ENCODE measurements around the gene GALNT18. TPM values are rescaled to one million over a fixed set of nuclear protein-coding genes. Genes with fewer than 3 reads are reported as not detected.
"Not testable (repeated sequence)": the region's sequence is repeated elsewhere in the genome, so short reads cannot be mapped to it uniquely, and the experiment has no call there.

The GALNT18 gene
- total RNA-seq, 1 donor from 2014 or later: 240 TPM

DNA sequence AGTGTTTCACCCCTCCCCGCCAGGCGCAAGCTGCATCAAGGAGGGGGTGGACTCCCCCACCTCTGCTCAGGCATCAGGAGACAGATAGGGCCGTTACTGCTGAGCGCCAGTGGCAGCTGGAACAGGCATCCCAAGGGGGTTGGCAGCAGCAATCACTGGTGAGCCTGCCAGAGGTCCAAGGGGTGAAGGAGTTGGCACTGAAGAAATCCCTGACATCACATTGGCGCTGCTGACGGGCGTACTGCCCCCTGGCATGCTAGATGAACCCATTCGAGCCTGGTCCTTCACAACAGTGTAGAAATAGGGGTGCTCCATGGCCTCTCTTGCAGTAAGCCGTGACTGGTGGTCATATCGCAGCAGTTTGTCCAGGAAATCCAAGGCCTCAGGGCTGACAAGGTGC lies 270.0 kb downstream of the GALNT18 start:
- not testable (repeated sequence) for DNase-seq (ENCODE audit: low read depth in 2 of 2)

DNA sequence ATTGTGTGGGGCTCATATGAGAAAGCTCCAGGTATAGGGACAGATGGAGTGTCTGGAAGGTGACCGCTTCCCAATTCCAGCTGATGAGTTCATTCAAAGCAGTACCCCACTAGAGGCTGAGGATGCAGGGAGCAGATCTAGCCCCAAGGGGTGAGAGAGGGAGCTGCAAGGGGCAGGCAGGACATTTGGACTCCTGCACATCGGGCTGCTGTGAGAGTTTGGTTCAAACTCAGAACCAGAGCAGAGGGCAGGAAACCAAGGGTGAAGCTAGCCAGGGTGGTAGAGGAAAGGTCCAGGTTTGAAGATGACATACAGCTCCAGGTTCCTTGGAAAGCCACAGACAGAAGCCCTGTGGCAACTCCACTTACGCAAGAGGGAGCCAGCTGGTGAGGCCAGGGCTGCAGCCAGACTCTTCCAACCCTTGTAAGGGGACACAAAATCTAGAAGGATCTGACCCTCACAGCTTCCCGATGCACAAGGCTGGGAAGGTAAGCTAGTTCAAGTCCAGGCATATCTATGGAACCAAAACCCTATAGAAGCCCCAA lies 270.7 kb downstream of the GALNT18 start:
- DNase-seq (ENCODE audit: low read depth in 2 of 2): no peak

DNA sequence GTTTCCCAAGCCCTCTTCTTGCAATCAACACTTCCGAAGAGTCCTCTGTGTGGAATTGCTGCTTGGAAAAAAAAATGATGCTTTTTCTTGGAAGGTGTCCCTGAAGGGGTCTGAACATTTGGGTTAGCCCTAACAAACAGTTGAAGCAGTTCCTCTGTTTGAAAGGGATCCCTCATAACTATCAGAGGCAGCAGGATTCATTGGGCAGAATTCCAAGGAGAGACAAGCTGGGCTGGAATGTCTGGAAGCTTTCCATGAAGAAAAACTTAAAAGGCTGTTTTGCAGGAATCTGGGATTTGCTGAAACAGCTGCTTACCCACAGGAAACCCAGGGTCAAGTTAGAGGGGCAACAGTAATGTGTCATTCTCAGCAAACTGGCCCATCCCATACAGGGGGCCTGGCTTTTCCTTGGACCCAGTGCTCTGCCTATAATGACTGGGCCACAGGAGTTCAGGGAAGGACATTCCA lies 271.9 kb downstream of the GALNT18 start:
- peak; percentile 13 to 91 for DNase-seq (ENCODE audit: low read depth in 2 of 2)

DNA sequence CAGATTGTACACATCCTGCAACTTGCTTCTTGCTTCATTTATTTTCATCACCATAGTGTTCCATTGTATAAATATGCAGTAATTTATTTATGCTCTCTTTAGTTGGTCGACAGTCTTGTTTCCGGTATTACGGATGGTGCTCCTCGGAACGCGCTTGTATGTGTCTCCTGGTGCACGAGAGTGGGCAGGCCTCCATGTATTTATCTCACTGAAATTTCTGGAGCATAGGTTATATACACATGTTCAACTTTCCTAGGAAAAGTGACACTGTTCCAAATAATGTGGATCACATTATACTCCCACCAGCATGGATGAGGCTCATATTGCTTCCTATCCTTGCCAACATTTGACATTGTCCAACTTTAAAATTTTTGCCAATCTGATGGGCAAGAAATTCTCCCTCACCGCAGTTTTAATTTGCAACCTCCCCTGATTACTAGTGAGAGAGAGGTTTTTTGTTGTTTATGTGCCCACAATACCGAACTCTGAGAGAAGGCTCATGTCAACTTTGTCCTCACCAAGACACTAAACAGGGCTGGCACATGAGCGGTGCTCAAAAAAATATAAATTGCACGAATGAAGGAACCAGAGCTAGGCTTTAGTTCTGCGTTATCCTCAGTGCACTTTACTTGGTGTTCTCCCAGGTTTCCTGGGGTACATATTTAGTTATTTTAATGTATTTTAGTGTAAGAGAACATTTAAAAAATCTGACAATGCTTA lies 272.5 kb downstream of the GALNT18 start:
- peak; percentile 17 to 75 for DNase-seq (ENCODE audit: low read depth in 2 of 2)

DNA sequence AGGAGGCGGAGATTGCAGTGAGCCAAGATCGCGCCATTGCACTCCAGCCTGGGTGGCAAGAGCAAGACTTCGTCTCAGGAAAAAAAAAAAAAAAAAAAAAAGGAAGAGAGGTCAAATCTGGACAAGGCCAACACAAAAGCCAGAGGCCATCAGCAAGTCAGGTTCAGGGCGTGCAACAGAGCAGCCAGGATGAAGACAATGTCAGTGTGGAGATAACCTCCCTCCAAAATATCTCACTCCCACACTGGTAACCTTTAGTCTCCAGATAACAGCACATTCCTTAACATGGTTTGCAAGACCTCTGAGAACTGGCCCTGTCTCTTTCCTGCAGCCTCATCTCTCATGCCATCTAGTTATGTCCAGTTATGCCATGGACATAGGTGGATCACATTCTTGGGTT lies 273.5 kb downstream of the GALNT18 start:
- DNase-seq (ENCODE audit: low read depth in 2 of 2): no peak

DNA sequence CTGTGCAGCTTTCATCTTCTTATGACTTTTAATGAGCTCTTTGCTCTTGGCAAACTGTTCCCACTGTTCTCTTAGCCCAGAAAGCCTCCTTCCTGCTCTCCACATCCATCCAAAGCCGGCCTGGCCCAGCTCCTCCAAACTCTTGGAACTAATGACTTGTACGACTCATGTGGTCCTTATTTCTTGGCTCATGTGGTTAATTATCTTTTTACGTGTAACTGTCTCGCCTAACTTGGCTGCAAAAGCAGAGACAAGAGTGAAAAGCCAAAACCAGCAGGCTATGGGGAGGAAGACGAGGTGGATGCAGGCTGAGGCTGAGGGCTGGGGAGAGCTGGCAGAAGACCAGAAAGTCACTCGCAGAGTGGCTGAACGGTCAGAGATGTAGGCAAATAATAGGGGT lies 274.2 kb downstream of the GALNT18 start:
- no peak for DNase-seq (ENCODE audit: low read depth in 2 of 2)

- DNase-seq (ENCODE audit: low read depth in 2 of 2): no peak
Measured at GRCh38 chr11:11346303-11346702, 275.5 kb downstream of the GALNT18 start.

DNA sequence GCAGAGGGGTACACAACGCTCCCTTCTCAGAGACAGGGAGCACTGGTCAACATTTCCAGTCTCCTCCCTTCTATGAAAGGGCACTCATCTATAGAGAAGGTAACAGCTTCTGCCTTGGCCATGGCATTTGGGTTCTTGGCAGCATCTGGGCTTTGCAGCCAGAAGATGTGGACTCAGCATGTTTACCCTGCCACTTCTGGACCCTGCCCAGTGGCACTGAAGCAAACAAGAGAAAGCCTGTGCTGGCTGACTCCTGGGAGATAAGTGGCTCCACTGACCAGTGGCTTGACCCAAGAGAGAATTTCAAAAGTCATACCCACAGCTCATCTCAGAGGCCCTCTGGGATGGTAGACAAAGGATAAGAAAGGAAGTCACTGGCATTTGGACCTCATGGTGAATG lies 276.7 kb downstream of the GALNT18 start:
- no peak for DNase-seq (ENCODE audit: low read depth in 2 of 2)

DNA sequence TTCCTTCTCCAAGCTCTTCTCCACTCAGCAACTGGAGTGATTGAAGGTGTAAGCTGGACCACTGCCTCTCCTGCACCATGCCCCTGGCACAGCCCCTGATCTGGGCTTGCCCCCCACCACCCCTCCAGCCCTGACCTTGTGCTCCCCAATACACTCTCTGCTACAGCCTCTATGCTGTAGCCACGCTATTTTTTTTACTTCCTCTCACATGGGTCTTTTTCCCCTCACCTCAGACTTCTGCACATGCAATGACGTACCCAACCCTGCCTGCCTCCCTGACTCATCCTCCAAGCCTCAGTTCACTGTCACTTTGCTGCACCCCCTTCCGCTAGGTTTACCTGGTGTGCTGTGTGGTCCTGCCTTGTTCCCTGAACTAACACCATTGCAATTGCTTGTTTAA lies 277.8 kb downstream of the GALNT18 start:
- DNase-seq (ENCODE audit: low read depth in 2 of 2): no peak

DNA sequence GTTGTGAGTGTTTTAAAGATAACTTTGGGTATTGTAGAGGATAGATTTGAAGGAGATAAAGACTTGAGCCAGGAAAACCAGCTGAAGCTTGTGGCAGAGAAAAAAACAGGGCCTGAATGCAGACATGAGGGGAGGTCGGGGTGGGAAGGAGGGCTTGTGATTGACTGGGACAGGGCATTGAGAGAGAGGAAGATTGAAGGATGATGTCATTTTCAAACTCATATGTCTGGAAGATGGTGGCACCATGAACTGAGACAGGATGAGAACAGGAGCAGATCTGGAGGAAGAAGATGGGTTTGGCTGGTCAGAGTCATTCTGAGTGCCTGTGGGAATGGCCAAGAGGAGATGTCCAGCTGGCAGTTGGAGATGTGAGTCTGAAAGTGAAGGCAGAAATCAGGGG lies 283.5 kb downstream of the GALNT18 start:
- DNase-seq (ENCODE audit: low read depth in 2 of 2): no peak

- no peak for DNase-seq (ENCODE audit: low read depth in 2 of 2)
Measured at GRCh38 chr11:11336664-11337063, 285.1 kb downstream of the GALNT18 start.

GRCh38 chr11:11335043-11335442 lies 286.8 kb downstream of the GALNT18 start:
- no peak for DNase-seq (ENCODE audit: low read depth in 2 of 2)

GRCh38 chr11:11334607-11335006 lies 287.2 kb downstream of the GALNT18 start:
- DNase-seq (ENCODE audit: low read depth in 2 of 2): no peak

DNA sequence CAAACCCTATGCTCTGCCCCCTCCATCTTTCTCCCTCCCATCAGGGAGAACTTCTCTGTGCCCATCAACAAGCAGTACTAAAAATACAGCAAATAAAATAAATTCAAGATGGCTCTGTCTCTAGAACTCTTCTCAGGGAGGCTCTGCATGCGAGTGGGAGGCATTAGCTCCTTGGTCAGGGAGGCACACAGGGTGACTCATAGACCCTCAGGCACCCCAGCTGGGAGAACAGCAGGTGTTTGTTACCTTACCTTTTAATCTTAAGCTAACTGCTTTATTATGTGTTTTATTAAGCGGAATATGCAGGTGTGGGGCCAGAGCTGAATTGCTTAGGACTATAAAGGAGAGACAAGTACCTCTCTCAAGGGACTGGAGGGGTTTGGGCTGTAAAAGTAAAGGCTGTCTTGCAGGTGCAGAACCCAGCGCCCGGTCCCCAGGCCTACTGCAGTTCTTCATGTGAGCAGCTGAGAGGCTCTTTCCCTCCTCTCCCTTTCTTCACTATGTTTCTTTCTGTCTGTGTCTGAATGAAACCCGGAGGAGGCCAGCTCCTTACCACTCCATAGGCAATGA lies 289.6 kb downstream of the GALNT18 start:
- DNase-seq (ENCODE audit: low read depth in 2 of 2): no peak

DNA sequence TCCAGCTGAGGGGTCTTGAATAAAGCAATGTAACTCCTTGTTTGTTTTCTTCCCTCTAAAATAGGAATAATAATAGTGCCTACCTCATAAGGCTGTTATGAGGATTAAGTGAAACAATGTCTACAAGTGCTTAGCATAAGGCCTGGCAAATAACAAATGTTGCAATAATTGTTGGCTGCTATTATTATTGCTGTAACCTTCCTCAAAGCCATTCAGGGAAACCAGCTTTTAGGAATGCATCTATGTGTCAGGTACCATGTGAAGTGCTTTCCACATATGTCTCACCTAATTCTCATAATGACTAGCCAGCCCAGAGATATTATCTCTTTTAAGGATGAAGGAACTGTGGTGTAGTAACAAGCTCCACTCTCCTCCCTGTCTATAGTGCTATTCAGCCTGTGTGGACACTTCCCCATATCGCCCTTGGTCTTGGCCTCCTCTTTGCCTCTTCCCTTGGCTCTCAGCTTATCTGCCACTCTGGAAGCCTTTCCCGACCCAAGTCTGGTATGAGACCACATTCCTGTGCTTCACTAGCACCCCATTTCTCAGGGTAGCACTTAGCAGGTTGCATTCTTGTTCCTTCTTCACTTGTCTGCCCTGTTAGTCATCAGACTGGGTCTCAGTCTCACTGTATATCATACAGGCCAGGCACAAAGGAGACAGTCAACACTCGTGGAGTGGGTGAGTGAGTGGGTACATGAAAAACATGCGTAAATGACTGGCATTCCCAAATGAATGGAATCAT lies 292.6 kb downstream of the GALNT18 start:
- no peak for DNase-seq (ENCODE audit: low read depth in 2 of 2)

DNA sequence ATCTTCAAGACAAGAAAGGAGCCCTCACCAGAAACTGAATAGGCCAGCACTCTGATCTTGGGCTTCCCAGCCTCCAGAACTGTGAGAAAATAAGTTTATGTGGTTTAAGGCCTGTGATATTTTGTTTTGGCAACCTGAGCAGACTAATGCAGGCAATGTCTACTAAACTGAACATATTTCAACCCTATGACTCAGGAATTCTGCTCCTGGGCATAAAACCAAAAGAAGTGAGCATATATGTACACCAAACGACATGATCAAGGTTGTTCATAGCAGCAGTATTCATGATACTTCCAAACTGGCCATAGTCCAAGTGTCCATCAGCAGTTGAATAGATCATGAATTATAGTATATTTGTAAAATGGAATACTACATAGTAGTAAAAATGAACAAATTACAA lies 297.7 kb downstream of the GALNT18 start:
- no peak for DNase-seq (ENCODE audit: low read depth in 2 of 2)

DNA sequence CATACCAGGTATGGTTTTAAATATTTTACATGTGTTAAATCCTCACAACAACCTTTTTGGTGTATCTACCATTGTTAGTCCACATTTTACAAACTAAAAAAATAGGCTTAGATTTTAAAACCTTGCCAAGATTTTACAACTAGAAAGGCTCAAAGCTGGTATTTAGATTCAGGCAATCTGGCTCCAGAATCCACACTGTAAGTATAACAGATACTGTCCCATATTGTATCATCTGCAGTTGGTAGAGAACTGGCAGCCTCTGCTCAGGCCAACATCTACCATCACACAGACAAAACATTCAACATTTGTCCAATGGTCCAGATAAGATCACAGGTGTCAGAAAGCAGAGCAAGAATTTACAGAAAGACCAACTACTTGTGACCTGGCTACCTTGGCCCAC lies 299.7 kb downstream of the GALNT18 start:
- no peak for DNase-seq (ENCODE audit: low read depth in 2 of 2)

- no peak for DNase-seq (ENCODE audit: low read depth in 2 of 2)
Measured at GRCh38 chr11:11320825-11321224, 301.0 kb downstream of the GALNT18 start.

GRCh38 chr11:11318961-11319360 lies 302.8 kb downstream of the GALNT18 start:
- no peak for DNase-seq (ENCODE audit: low read depth in 2 of 2)

DNA sequence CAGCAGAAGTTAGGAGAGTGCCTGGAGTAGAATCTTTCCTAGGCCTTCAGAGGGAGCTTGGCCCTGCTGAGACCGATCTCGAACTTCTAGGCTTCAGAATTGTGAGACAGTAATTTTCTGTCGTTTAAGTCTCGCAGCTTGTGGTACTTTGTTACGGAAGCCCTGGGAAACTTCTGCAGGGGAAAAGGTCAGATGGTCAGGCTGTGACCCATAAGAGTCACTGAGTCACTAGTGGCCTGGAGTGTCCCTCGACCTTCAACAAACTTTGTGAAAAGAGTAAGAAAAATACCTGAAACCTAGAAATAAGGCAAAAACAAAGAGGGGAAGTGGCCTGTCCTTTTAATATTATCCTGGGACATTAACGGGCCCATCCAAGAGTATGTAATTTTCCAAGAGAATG lies 303.3 kb downstream of the GALNT18 start:
- no peak for DNase-seq (ENCODE audit: low read depth in 2 of 2)

- DNase-seq (ENCODE audit: low read depth in 2 of 2): no peak
Measured at GRCh38 chr11:11316651-11317230, 305.1 kb downstream of the GALNT18 start.
